T-helper 1 cell treated with Interleukin-12 subunit alpha and Interleukin-12 subunit beta and Interleukin-4 antibody, amounts not matched to agents 30 μg/mL and 1 μg/mL, for 36 hours (primary cell): ENCODE results near the gene BBX.

Experiments used
- H3K27ac Mint-ChIP-seq: one replicate; pipeline ENCODE4 v1.8.0; 2021; ENCODE audit warnings: mild to moderate bottlenecking, mixed read lengths
- H3K27me3 Mint-ChIP-seq: one replicate; pipeline ENCODE4 v1.8.0; 2021; ENCODE audit warnings: low read depth, mixed read lengths
- H3K36me3 Mint-ChIP-seq: one replicate; pipeline ENCODE4 v1.8.0; 2021; ENCODE audit warnings: low read depth, mixed read lengths
- H3K4me1 Mint-ChIP-seq: one replicate; pipeline ENCODE4 v1.8.0; 2021; ENCODE audit warnings: low read depth, mixed read lengths
- H3K4me3 Mint-ChIP-seq: one replicate; pipeline ENCODE4 v1.8.0; 2021; ENCODE audit warnings: mild to moderate bottlenecking, moderate library complexity, mixed read lengths
- H3K9me3 Mint-ChIP-seq: one replicate; pipeline ENCODE4 v1.8.0; 2021; ENCODE audit warnings: mixed read lengths

Gene BBX

GRCh38 chr3:107729686-107730085 lies 206.9 kb downstream of the BBX start:
- Mint-ChIP-seq H3K4me1 (no peaks in the 10 kb centered on the region), H3K27me3 (no peaks in the 10 kb centered on the region), H3K27ac (no peak overlapping the region), H3K36me3 (peaks cover 21% of the 10 kb centered on the region), H3K4me3 (no peak overlapping the region), H3K9me3 (no peaks in the 10 kb centered on the region)

GRCh38 chr3:107734317-107734716 lies 211.6 kb downstream of the BBX start:
- Mint-ChIP-seq H3K4me3 (no peak overlapping the region), H3K27me3 (no peaks in the 10 kb centered on the region), H3K36me3 (peaks cover 14% of the 10 kb centered on the region), H3K9me3 (no peaks in the 10 kb centered on the region), H3K27ac (no peak overlapping the region), H3K4me1 (no peaks in the 10 kb centered on the region)

- Mint-ChIP-seq H3K9me3 (no peaks in the 10 kb centered on the region), H3K36me3 (peaks cover 6% of the 10 kb centered on the region), H3K4me1 (no peaks in the 10 kb centered on the region), H3K27ac (no peak overlapping the region), H3K27me3 (no peaks in the 10 kb centered on the region), H3K4me3 (no peak overlapping the region)
Observed at GRCh38 chr3:107737914-107738313, 215.2 kb downstream of the BBX start.

- H3K4me3 Mint-ChIP-seq: no peak overlapping the region
- no peaks in the 10 kb centered on the region for H3K9me3 Mint-ChIP-seq
- H3K4me1 Mint-ChIP-seq: no peaks in the 10 kb centered on the region
- no peaks in the 10 kb centered on the region for H3K27me3 Mint-ChIP-seq
- no peak overlapping the region for H3K27ac Mint-ChIP-seq
- H3K36me3 Mint-ChIP-seq: peaks cover 3% of the 10 kb centered on the region
Observed at GRCh38 chr3:107738486-107739183, 215.9 kb downstream of the BBX start.

- Mint-ChIP-seq H3K36me3 (peaks cover 3% of the 10 kb centered on the region), H3K4me1 (no peaks in the 10 kb centered on the region), H3K4me3 (no peak overlapping the region), H3K27ac (no peak overlapping the region), H3K27me3 (no peaks in the 10 kb centered on the region), H3K9me3 (no peaks in the 10 kb centered on the region)
Observed at GRCh38 chr3:107739227-107739626, 216.5 kb downstream of the BBX start.

- H3K36me3 Mint-ChIP-seq: no peaks in the 10 kb centered on the region
- H3K27me3 Mint-ChIP-seq: no peaks in the 10 kb centered on the region
- no peak overlapping the region for H3K27ac Mint-ChIP-seq
- H3K4me1 Mint-ChIP-seq: no peaks in the 10 kb centered on the region
- no peak overlapping the region for H3K4me3 Mint-ChIP-seq
- no peaks in the 10 kb centered on the region for H3K9me3 Mint-ChIP-seq
Observed at GRCh38 chr3:107740992-107741896, 218.5 kb downstream of the BBX start.

- no peaks in the 10 kb centered on the region for H3K4me1 Mint-ChIP-seq
- H3K4me3 Mint-ChIP-seq: no peak overlapping the region
- no peak overlapping the region for H3K27ac Mint-ChIP-seq
- H3K9me3 Mint-ChIP-seq: no peaks in the 10 kb centered on the region
- no peaks in the 10 kb centered on the region for H3K36me3 Mint-ChIP-seq
- no peaks in the 10 kb centered on the region for H3K27me3 Mint-ChIP-seq
Observed at GRCh38 chr3:107745354-107745753, 222.6 kb downstream of the BBX start.

- no peaks in the 10 kb centered on the region for H3K36me3 Mint-ChIP-seq
- no peak overlapping the region for H3K27ac Mint-ChIP-seq
- H3K4me3 Mint-ChIP-seq: no peak overlapping the region
- no peaks in the 10 kb centered on the region for H3K9me3 Mint-ChIP-seq
- H3K27me3 Mint-ChIP-seq: no peaks in the 10 kb centered on the region
- no peaks in the 10 kb centered on the region for H3K4me1 Mint-ChIP-seq
Observed at GRCh38 chr3:107752202-107752990, 229.6 kb downstream of the BBX start.

- H3K27ac Mint-ChIP-seq: no peak overlapping the region
- H3K36me3 Mint-ChIP-seq: no peaks in the 10 kb centered on the region
- H3K27me3 Mint-ChIP-seq: no peaks in the 10 kb centered on the region
- H3K9me3 Mint-ChIP-seq: no peaks in the 10 kb centered on the region
- H3K4me1 Mint-ChIP-seq: no peaks in the 10 kb centered on the region
- no peak overlapping the region for H3K4me3 Mint-ChIP-seq
Observed at GRCh38 chr3:107753494-107753893, 230.7 kb downstream of the BBX start.

GRCh38 chr3:107753976-107754375 lies 231.2 kb downstream of the BBX start:
- no peak overlapping the region for H3K27ac Mint-ChIP-seq
- no peaks in the 10 kb centered on the region for H3K4me1 Mint-ChIP-seq
- no peak overlapping the region for H3K4me3 Mint-ChIP-seq
- H3K36me3 Mint-ChIP-seq: no peaks in the 10 kb centered on the region
- no peaks in the 10 kb centered on the region for H3K9me3 Mint-ChIP-seq
- H3K27me3 Mint-ChIP-seq: no peaks in the 10 kb centered on the region

GRCh38 chr3:107756649-107757048 lies 233.9 kb downstream of the BBX start:
- Mint-ChIP-seq H3K4me1 (no peaks in the 10 kb centered on the region), H3K9me3 (no peaks in the 10 kb centered on the region), H3K27me3 (no peaks in the 10 kb centered on the region), H3K4me3 (no peak overlapping the region), H3K27ac (no peak overlapping the region), H3K36me3 (no peaks in the 10 kb centered on the region)

- Mint-ChIP-seq H3K27ac (no peak overlapping the region), H3K4me1 (no peaks in the 10 kb centered on the region), H3K36me3 (no peaks in the 10 kb centered on the region), H3K9me3 (no peaks in the 10 kb centered on the region), H3K27me3 (no peaks in the 10 kb centered on the region), H3K4me3 (no peak overlapping the region)
Observed at GRCh38 chr3:107757140-107757539, 234.4 kb downstream of the BBX start.

GRCh38 chr3:107760144-107760543 lies 237.4 kb downstream of the BBX start:
- Mint-ChIP-seq H3K27me3 (no peaks in the 10 kb centered on the region), H3K36me3 (peaks cover 3% of the 10 kb centered on the region), H3K27ac (no peak overlapping the region), H3K9me3 (no peaks in the 10 kb centered on the region), H3K4me3 (no peak overlapping the region), H3K4me1 (no peaks in the 10 kb centered on the region)

GRCh38 chr3:107761391-107761790 lies 238.6 kb downstream of the BBX start:
- Mint-ChIP-seq H3K4me3 (no peak overlapping the region), H3K9me3 (peaks cover 5% of the 10 kb centered on the region), H3K4me1 (no peaks in the 10 kb centered on the region), H3K36me3 (peaks cover 8% of the 10 kb centered on the region), H3K27ac (no peak overlapping the region), H3K27me3 (no peaks in the 10 kb centered on the region)
